Measurements from ENCODE around the gene KIFC3. TPM values are rescaled to one million over a fixed set of nuclear protein-coding genes. Genes with fewer than 3 reads are reported as not detected.

The KIFC3 gene
- total RNA-seq, 1 donor from 2014 or later, result 27.6 TPM

DNA sequence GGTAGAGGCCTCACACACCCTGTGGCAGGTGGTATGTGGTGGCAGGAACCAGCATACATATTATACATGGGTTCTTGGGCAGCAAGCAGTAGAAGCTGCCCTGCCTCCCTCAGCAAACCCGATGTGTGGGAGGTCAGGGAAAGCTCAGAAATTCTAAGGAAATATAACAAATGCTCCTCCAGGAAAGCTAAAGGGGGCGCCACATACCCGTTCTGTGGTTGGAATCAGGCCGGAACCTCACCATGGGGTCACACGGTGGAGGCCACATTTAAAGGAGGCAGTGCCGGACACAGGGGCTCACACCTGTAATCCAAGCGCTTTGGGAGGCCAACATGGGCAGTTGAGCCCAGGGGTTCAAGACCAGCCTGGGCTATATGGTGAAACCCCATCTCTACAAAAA lies 79.1 kb downstream of the KIFC3 start:
- no peak for DNase-seq (ENCODE audit: low spot score, unreplicated experiment)
- TF ChIP-seq, protein P1, sequence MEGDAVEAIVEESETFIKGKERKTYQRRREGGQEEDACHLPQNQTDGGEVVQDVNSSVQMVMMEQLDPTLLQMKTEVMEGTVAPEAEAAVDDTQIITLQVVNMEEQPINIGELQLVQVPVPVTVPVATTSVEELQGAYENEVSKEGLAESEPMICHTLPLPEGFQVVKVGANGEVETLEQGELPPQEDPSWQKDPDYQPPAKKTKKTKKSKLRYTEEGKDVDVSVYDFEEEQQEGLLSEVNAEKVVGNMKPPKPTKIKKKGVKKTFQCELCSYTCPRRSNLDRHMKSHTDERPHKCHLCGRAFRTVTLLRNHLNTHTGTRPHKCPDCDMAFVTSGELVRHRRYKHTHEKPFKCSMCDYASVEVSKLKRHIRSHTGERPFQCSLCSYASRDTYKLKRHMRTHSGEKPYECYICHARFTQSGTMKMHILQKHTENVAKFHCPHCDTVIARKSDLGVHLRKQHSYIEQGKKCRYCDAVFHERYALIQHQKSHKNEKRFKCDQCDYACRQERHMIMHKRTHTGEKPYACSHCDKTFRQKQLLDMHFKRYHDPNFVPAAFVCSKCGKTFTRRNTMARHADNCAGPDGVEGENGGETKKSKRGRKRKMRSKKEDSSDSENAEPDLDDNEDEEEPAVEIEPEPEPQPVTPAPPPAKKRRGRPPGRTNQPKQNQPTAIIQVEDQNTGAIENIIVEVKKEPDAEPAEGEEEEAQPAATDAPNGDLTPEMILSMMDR (IDR thresholded peaks at IDR 0.05; ENCODE audit: unreplicated experiment), result peak; percentile 40
- H3K27ac Mint-ChIP-seq, result no peak overlapping the region
- no peak overlapping the region for H3K4me3 Mint-ChIP-seq (ENCODE audit: low read depth)
- H3K9me3 Mint-ChIP-seq (ENCODE audit: low read depth), result no peaks in the 10 kb centered on the region
- H3K27me3 Mint-ChIP-seq, result no peaks in the 10 kb centered on the region
- H3K36me3 Mint-ChIP-seq (ENCODE audit: insufficient read depth), result no peaks in the 10 kb centered on the region
- H3K4me1 Mint-ChIP-seq (ENCODE audit: low read depth), result peaks cover 3% of the 10 kb centered on the region

DNA sequence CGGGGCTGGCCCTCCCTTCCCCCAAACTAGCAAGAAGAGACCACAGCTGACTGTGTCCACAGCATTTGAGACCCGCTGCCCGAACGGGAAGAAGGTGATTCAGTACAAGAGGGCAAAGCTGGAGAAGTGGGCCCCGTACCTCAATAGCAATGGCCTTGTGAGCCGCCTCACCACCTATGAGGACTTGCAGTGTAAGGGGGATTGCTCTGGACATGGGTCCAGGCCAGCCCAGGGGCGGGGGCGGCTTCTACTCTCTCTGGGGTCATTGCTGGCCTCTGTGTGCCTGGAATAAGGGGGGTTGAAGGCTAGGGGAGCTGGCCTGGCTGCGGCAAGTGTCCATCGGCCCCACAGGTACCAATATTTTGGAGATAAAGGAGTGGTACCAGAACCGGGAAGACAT lies 79.6 kb downstream of the KIFC3 start:
- H3K9me3 Mint-ChIP-seq (ENCODE audit: low read depth), result no peaks in the 10 kb centered on the region
- no peak overlapping the region for H3K4me3 Mint-ChIP-seq (ENCODE audit: low read depth)
- H3K36me3 Mint-ChIP-seq (ENCODE audit: insufficient read depth), result no peaks in the 10 kb centered on the region
- TF ChIP-seq, protein P1 (IDR thresholded peaks at IDR 0.05; ENCODE audit: unreplicated experiment), result no peak
- no peak for DNase-seq (ENCODE audit: low spot score, unreplicated experiment)
- H3K27ac Mint-ChIP-seq, result no peak overlapping the region
- no peaks in the 10 kb centered on the region for H3K27me3 Mint-ChIP-seq
- H3K4me1 Mint-ChIP-seq (ENCODE audit: low read depth), result peaks cover 3% of the 10 kb centered on the region

DNA sequence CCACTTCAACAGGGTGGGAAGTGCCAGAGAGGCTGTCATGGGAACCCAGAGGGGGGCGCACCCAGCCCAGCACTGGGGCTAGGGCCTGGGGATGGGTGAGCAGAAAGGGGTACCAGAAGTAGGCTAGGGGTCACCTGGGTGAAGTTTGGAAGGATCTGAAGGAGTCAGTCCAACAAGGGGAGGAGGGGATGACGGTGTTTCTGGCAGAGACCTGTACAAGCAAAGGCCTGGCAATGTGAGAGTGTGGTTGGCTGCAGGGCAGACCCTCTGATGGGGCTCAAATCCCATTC lies 80.1 kb downstream of the KIFC3 start:
- H3K4me1 Mint-ChIP-seq (ENCODE audit: low read depth), result peaks cover 3% of the 10 kb centered on the region
- H3K36me3 Mint-ChIP-seq (ENCODE audit: insufficient read depth), result no peaks in the 10 kb centered on the region
- H3K27me3 Mint-ChIP-seq, result no peaks in the 10 kb centered on the region
- TF ChIP-seq, protein P1 (IDR thresholded peaks at IDR 0.05; ENCODE audit: unreplicated experiment), result no peak
- H3K4me3 Mint-ChIP-seq (ENCODE audit: low read depth), result no peak overlapping the region
- no peak overlapping the region for H3K27ac Mint-ChIP-seq
- no peaks in the 10 kb centered on the region for H3K9me3 Mint-ChIP-seq (ENCODE audit: low read depth)
- no peak for DNase-seq (ENCODE audit: low spot score, unreplicated experiment)

DNA sequence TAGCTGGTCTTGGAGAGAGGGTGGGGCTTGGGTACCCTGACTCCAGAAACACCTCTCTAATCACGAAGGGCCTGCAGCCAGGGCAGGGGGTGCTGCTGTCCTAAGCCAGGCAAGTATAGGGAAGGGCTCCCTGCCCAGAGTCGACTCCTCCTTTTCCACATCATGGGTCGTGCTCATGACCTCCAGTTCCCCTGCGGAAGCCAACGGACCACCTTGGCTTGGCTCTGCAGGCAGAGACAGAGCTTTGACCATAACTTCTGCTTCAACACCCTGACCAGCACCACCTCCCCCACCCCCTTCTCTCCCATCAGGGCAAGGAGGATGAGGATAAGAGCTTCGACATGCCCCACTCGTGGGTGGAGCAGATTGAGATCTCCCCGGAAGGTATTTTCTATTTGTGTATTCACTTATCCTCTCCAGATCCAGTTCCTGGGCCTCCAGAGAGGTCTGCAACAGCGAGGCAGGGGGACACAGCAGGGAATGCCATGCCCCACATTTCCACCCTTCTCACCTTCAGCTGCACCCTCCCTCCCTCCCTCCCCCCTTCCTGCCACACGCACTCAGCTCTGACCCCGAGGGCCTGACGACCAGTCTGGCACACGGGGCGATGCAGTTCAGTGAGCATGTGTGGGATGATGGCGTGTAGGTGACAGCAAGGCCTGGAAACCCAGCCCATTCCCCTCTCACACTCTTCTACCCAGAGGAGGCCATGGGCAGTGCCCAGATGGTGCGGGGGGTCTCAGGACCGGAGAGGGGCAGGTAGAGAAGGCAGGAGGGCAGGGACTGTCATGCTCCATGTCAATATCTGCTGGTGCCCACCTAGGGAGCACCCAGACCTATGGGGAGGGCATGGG lies 80.7 kb downstream of the KIFC3 start:
- Mint-ChIP-seq H3K36me3 (ENCODE audit: insufficient read depth) (no peaks in the 10 kb centered on the region), H3K9me3 (ENCODE audit: low read depth) (no peaks in the 10 kb centered on the region), H3K4me1 (ENCODE audit: low read depth) (peaks cover 3% of the 10 kb centered on the region), H3K4me3 (ENCODE audit: low read depth) (no peak overlapping the region), H3K27me3 (no peaks in the 10 kb centered on the region), H3K27ac (no peak overlapping the region)
- DNase-seq (ENCODE audit: low spot score, unreplicated experiment), result no peak
- TF ChIP-seq, protein P1 (IDR thresholded peaks at IDR 0.05; ENCODE audit: unreplicated experiment), result no peak

DNA sequence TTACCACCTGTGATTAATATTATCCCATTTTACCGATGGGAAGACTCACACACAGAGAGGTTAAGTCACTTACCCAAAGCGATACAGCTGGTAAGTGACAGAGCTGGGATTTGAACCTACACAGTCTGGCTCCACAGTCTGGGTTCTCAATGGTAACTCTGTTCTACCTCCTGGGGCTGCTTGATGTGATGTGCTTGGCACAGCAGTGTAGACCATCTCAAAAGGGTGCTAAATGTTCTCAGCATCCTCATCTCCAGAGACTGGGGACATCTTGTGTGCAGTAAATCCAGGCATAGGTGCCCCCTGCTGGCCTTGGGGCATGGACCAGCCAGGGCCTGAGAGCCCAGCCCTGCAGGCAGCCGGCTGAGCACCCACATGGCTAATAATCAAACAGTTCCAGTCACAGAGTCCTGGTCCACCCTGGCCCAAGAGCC lies 82.1 kb downstream of the KIFC3 start:
- no peaks in the 10 kb centered on the region for H3K36me3 Mint-ChIP-seq (ENCODE audit: insufficient read depth)
- TF ChIP-seq, protein P1 (IDR thresholded peaks at IDR 0.05; ENCODE audit: unreplicated experiment), result peak; percentile 81
- H3K27ac Mint-ChIP-seq, result no peak overlapping the region
- DNase-seq (ENCODE audit: low spot score, unreplicated experiment), result peak; percentile 57
- H3K4me1 Mint-ChIP-seq (ENCODE audit: low read depth), result peaks cover 3% of the 10 kb centered on the region
- no peaks in the 10 kb centered on the region for H3K27me3 Mint-ChIP-seq
- H3K4me3 Mint-ChIP-seq (ENCODE audit: low read depth), result no peak overlapping the region
- no peaks in the 10 kb centered on the region for H3K9me3 Mint-ChIP-seq (ENCODE audit: low read depth)
